HG03280 (cell line): ENCODE data around the gene AQP7.
"Not testable (repeated sequence)": the region's sequence is repeated elsewhere in the genome, so short reads cannot be mapped to it uniquely, and the experiment has no call there.

Source experiments
- ATAC-seq: cut with Tn5 transposase; IDR thresholded peaks from one replicate; pipeline ENCODE4 v1.9.1; 2021; ENCODE audit warnings: mild to moderate bottlenecking, moderate library complexity; ENCODE audit not compliant: unreplicated experiment

AQP7 gene

DNA sequence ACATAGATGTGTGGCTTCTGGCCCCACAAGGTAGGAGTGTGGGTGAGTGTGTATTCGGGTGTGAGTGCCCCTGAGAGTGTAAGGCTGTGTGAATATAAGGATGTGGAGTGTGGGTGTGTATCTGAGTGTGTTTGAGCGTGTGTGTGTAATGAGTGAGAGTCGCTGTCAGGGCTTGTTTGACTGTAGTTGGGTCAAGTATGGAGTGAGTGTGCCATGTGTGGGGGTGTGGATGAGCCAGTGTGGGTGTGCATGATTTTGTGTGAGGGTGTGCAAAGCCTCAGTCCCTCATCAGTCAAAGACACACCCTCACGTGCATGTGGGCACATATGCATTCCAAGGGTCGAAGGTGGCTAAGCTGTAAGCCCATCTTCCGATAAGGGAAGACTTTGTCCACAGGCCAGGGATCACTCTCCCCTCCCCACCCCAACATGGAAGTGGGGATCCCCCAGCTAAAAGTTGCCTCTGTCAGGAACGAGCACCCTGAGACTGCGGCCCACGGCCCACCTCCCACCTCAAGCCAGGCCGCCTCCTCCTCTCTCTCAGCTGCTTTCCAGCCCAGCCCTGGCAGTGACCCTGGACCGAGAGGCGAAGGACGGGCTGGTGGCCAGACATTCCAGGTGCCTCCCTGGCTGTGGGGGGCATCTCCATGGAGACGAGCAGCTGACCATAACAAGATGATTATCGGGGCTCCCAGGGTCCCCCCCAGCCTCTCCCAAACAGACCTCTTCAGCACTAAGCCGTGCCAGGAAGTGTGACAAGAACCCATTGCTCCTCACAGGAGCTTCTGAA, 32.1 kb upstream of the AQP7 start:
- no peak for ATAC-seq

DNA sequence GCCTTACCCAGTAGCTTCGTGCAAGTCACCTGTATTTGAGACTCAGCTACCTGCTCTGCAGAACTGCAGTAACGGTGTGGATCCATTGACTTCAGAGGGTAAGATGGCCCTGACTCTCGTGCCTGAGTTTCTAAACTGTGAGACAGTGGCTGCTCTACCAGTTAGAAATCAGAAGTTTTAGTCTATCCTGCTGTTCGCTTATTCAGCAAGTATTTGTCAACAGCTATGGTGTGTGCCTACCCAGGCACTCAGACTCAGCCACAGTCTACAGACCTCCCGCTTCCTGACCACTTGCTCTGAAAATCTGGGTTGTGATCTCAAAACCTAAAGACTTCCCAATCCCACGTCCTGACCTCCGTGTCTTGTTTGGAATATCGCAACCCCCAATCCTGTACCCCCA, 31.5 kb upstream of the AQP7 start:
- ATAC-seq: no peak

DNA sequence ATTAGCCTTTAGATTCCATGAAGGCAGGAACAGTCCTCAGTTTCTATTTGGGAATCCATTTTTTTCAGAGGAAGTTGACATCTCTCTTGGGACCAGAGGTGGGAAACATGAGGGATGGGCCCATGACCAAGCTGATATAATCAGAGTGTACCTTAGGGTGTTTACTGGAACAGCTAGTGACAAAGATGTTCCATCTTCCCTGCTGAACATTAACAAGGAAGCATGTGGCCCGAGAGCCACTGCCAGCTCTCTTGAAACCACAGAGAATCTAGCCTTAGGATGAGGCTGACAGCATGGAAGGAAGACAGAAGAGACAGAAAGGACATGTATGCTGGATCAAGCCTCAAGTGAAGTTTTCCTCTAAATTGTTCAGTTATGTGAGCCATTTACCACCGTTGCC, 29.1 kb upstream of the AQP7 start:
- ATAC-seq: no peak

DNA sequence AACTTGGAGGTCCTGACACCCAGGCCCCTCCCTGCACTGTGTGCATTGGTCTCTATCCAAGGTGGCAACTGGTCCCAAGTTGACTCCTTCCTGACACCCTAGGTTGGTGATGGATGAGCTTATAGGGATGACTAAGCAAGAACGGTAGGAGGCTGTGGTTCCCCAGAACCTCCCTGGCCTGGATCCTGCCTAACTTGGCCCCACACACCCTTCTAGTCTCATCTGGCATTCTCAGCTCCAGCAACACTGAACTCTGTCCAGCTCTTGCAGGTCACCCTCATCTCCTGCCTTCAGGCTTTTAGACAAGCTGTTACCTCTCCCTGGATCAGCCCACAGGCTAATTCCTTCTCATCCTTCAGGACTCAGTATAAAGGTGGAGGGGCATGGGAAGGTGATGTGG, 28.6 kb upstream of the AQP7 start:
- no peak for ATAC-seq

DNA sequence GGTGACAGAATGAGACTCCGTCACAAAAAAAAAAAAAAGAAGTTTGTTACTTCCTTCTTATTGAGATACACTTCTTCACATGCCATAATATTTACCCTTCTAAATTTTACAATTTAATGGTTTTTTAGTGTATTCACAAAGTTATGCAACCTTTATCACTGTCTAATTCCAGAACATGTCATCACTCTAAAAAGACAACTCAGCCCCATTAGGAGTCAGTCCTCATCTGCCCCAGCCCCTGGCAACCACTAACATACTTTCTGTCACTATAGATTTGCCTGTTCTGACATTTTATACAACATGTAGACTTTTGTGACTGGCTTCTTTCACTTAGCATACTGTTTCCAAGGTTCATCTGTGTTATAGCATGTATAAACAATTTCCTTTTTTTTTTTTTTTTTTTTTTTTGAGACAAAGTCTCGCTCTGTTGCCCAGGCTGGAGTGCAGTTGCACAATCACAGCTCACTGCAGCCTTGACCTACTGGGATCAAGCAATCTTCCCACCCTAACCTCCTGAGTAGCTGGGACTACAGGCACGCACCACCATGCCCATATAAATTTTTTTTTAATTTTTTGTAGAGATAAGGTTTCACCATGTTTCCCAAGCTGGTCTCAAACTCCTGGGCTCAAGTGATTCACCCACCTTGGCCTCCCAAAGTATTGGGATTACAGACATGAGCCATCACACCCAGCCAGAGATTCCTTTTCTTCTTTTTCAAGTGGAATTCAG, 27.1 kb upstream of the AQP7 start:
- ATAC-seq: no peak

DNA sequence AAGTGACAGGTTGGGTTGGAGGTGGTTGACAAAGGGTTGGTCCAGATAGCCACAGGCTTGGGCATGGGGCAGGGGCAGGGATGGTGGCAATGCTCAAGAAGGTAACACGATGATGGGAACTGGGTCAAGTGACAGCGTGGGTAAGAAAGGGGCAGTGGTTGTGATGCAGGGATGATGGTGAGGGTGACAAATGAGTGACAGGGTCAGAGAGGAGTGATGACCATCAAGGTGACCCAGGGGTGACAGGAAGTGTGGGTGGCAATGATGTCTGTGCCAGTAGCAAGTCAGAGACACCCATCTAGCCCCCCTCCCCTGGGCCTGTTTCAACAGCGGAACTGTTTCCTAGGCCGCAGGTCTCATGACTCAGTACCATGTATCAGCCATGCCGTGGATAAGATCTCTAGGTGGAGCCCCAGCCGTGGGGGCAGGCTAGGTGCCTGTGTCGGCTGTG, 24.5 kb upstream of the AQP7 start:
- ATAC-seq: no peak

DNA sequence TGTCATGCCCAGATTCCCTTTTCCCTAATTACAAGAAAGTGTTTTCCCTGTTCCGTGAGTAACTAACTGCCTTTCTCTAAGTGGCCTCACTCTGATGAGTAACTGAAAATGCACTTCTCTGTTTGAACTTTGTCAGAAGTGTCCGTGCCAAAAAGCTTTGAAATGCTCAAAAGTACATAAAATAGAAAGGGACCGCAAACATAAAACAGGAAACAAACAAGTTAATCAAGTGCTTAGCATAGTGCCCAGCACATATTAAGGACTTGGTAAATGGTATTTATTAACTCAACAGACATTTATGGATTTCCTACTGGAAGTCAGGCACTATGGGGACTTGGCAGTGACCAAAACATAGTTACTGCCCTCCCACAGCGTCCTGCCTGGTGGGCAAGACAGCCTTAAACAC, 22.8 kb upstream of the AQP7 start:
- no peak for ATAC-seq

DNA sequence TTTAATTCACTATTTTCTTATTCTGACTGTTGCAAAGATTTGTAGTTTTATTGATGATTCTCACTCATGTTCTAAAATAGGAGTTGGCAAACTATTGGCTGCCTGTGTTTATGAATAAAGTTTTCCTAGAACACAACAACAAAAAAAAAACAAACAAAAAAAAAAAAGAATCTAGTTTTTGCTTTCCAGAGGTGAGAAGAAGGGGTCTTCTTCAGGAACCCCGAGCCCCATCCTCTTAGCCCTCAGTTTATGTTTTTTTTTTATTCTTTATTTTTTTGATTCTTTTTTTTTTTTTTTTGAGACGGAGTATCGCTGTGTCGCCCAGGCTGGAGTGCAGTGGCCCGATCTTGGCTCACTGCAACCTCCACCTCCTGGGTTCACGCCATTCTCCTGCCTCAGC, 22.1 kb upstream of the AQP7 start:
- ATAC-seq: not testable (repeated sequence)

DNA sequence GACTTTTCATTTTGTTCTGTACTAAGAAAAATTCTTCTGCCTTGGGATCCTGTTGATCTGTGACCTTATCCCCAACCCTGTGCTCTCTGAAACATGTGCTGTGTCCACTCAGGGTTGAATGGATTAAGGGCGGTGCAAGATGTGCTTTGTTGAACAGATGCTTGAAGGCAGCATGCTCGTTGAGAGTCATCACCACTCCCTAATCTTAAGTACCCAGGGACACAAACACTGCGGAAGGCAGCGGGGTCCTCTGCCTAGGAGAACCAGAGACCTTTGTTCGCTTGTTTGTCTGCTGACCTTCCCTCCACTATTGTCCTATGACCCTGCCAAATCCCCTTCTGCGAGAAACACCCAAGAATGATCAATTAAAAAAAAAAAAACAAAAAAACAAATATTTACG, 21.7 kb upstream of the AQP7 start:
- ATAC-seq: not testable (repeated sequence)

DNA sequence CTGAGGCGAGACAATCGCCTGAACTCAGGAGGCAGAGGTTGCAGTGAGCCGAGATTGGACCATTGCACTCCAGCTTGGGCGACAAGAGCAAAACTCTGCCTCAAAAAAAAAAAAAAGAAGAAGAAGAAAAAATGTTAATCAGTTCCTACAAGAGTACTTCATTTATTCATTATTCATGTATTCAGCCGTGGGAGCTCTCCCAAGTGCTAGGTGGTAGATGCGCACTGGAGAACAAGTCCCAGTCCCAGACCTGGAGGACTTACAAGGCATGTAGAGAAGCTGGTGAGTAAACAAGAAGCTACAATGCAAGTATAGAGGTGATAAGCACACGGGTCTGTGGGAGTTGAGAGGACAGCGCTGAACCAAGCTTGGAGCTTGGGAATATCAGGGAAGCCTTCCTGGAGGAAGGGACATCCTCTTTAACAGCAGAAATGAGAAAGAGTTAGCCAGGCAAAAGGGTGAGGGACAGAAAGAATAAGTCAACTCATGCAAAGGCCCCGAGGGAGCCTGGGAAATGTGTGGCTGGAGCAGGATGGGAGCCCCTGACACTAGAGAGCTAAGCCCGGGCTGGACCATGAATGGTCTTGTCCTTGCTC, 17.4 kb upstream of the AQP7 start:
- no peak for ATAC-seq

DNA sequence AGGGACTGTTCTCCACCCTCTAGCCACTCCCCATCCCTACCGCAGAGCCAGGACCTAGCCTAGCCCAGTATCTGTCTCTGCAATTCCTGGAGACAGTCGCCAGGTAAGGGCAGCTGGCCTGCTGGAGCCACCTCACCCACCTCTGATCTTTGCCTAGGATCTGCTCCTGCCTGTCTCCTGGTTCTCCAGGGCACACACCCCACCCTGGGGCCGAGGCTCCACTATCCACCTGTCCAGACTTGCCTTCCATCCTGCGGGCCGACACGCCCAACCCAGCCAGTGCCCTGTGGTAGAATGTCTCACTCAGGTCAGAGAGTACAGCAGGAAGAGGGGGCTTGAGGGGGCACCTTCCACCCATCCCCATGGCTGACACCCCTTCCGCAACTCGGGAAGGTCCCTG, 15.7 kb upstream of the AQP7 start:
- ATAC-seq: no peak

DNA sequence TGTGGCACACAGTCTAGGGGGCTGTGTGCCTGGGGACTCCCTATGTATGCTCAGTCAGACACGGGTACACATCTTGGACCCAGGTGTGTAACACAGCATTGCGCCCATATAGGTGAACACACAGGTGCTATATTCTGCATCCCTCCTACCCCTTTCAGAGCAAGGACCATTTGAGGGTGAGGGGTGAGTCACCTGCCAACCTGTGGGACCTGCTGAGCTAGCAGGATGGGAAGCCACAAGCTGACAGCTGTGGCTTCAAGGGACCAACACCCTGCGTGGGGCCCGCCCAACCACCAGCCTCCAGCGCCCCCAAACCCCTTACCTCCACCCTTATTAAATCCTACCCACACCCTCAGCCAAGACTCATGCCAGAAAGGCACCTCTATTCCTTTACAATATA, 14.6 kb upstream of the AQP7 start:
- no peak for ATAC-seq

DNA sequence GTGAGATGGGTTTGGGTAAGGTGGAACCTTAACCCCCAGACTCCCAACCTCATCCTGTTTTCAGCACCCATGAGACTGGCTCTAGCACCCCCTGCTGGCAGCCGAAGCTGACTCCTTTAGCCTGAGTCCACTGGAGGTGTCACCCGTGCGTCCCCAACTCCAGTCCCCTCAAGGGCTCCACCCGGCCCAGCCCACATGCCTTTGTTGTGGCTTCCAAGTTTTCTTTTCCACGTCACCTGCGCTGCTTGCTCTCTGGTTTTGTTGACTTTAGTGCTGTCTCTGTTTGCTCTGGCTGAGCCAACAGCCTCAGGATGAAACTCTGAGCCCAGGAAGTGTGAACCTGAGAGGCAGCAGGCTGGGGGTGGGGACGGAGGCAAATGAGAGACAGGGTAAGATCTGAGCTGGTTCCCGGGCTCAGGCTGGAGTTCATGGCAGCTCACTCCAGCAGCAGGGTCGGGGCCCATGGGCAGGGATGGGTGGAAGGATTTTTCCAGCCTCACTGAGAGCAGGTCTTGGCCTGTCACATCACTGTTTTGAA, 13.2 kb upstream of the AQP7 start:
- ATAC-seq: peak; percentile 72

DNA sequence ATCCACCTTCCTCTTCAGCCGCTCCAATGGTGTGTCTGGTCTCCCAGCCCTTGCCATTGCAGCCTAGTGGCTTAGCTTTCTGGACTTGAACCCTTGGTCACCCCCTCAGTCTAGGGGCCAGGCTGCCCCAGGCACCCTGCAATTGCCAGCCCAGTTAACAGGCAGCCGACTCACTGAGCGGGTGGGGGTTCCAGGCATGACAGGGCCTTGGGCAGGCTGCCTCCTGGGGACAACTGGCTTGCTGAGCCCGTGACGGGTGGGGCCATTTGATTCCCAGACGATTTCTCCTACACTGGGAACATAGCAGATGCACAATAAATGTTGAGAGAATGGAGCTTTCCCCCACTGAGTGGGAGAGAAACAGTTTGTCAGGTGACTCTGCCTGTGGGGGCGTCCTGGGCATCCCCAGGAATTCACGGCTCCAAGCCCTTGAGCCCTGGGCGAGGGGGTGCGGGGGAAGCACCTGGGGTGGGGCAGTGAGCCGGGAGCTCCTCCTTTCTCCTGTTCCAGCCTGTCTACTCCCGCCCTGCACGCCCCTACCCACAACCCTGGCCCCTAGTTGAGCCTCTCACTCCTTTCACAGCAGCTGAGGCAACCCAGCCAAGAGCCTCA, 12.6 kb upstream of the AQP7 start:
- no peak for ATAC-seq

DNA sequence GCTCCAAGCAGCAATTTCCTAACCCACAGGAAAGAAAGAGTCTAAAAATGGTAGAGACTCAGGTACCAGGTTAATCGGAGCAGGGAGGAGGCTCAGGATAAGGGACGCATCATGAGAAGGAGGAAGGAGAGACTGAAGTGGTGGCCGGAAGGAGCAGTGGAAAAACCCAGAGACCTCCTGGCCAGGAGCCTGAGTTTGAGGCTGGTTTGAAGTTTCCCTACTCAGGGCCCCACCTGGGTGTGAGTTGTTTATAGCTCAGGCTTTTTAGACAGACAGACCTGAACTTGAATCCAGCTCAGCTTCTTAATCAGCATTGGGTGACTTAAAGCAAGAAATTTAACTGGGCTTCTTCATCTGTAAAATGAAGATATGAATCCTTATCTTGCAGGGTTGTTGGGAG, 11.9 kb upstream of the AQP7 start:
- no peak for ATAC-seq

DNA sequence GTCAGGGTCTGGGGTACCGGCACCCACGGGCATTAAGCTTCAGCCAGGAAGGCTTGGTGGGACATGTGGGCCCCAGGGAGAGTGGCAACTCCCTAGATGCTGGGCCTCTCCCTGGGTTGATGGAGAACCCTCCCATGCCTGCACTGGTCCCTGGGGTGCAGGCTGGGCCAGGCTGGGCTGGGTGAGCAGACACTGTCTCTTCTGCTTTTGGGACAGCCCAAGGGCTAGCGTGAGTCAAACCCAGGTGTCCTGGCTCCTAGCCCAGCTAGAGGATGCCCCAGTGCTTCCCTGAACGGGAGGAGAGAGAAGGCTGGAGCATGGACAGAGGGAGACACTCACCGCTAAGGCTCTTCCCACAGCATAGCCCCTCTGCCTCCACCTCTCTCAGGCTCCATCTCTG, 5.7 kb upstream of the AQP7 start:
- ATAC-seq: no peak

DNA sequence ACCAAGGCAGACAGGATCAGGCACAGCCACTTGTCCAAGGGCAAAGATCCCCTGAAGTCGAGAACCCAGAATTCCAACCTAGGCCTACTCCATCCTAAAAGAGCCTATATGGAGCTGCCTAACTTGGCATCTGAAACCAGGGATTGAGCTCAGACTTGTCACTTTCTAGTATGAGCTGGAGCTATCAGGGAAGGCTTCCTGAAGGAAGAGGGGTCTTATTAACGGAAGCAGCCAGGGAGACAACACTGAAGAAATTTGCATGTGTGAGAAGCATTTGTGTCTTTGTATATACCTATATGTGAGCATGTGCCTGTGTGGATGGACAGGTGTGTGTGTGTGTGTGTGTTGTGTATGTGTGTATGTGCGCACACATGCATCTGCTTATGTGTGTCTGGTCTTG, 4.7 kb upstream of the AQP7 start:
- ATAC-seq: no peak

DNA sequence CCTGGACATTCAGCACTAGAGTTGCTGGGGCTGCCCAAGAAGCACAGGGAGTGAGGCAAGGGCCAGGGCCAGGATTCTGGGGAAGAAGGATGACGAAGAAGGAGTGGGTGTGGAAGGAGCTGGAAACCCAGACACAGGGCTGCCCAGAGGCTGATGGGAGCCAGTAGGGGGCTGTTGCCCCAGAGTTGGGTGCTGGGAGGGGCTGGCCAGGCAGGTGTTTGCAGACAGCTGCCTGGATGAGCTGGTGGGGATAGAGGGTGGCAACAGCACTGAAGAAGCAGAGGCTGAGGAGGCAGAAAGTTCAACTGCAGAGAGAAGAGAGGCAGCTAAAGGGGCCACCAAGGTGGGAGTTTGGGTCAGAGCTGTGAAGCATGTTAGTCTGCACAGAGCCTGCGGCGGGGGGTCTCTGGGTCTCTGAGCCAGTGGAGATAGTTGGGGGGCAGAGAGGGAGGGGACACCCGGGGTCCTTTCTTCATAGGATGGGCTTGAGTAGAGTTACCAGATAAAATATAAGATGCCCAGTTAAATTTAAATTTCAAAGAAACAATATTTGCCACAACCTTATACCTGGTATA, 2.5 kb upstream of the AQP7 start:
- no peak for ATAC-seq

DNA sequence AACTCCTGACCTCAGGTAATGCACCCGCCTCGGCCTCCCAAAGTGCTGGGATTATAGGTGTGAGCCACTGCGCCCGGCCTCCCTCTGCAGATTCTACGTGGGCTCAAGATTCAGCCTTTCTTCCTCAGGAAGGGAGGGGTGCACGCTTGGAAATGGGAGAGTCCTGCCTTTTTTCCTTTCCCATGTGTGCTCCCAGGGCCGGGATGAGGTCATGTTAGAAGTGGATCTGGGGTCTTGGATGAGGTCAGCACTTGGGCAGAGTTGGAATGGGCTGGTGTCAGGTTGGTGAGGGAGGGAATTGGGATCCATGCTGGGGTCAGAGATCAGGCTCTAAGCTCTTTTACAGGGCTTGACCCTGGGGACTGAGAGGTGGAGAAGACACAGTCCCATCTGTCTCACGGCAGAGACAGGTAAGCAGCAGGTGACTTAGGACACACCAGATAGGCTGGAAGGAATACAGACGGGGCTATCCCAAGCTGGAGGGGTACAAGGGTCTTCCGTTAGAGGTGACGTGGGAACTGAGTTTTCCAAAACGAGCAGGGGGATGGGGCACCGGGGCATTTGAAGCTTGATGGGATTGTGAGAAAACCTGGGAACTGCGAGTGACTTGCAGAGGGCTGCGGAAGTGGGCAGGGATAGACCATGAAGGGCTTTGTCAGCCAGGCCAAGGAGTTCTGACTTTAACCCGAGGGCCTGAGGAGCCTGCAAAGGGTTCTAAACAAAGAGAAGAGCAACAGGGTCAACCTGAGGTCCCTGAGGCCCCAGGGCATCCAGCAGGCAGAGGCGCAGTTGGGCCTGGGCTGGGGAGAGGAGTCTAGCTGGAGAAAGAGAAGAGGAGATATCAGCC, 1.8 kb upstream of the AQP7 start:
- no peak for ATAC-seq

DNA sequence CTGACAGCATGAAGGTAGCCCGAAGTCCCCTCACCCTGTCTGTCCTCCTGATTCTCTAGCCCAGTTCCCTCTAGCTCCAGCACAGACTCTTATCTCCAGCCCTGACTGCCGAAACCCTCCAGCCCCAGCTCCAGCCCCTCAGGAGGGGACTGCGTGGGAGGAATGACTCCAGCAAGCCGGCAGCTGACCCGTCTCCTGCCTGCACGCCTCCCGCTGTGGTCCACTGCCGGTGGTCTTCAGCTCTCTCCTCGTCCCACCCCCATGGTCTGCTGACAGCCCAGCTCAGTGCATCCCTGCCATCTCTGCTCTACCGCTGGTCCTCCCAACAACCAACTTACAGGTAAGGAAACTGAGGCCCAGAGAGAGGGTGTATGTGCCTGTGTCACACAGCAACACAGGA, 559 bp downstream of the AQP7 start:
- ATAC-seq: not testable (repeated sequence)
